HepG2 (cell line): ENCODE results near the gene PPP4R2. TPM values are rescaled to one million over a fixed set of nuclear protein-coding genes. Genes with fewer than 3 reads are reported as not detected.

Experiments
- ARNT ChIP-seq: fragments of 450-650 bp; IDR thresholded peaks from 2 replicates; pipeline ENCODE4 v1.6.1; 2017
- ATF1 ChIP-seq: IDR thresholded peaks from 2 replicates; pipeline ENCODE4 v1.6.1; 2016; ENCODE audit warnings: mild to moderate bottlenecking, control low read depth
- CHD4 ChIP-seq: fragments of 200-600 bp; sonication (generic); IDR thresholded peaks from 2 replicates; pipeline ENCODE4 v1.7.0; 2017; ENCODE audit warnings: mild to moderate bottlenecking, low read length, borderline replicate concordance
- DNMT3B ChIP-seq: conservative IDR thresholded peaks from 2 replicates; pipeline ENCODE4 v1.6.1; 2016; ENCODE audit warnings: missing biosample characterization, control low read depth
- EP300 ChIP-seq, 3 experiments: sonication (generic) in 1 of 3; formaldehyde crosslinking in 1 of 3; IDR thresholded peaks; 2 replicates each; pipeline versions ENCODE4 v1.5.1 to v1.6.1; 2011 to 2020; ENCODE audit warnings: low read depth in 2 of 3, low read length in 2 of 3, borderline replicate concordance in 1 of 3, improper control_type of control experiment in 1 of 3, mild to moderate bottlenecking in 1 of 3, missing genetic modification reagents in 1 of 3, moderate library complexity in 1 of 3
- EZH2 ChIP-seq: conservative IDR thresholded peaks from 2 replicates; pipeline ENCODE4 v1.6.1; 2012; ENCODE audit warnings: mild to moderate bottlenecking, low read depth, low read length, moderate library complexity
- HDAC1 ChIP-seq: sonication (generic); formaldehyde crosslinking; IDR thresholded peaks from 2 replicates; pipeline ENCODE4 v1.5.1; 2020; ENCODE audit warnings: mild to moderate bottlenecking, missing genetic modification reagents
- HMG20B ChIP-seq: conservative IDR thresholded peaks from 2 replicates; pipeline ENCODE4 v1.6.1; 2016; ENCODE audit warnings: missing genetic modification reagents, missing compliant biosample characterization
- HNRNPK ChIP-seq: fragments of 200-400 bp; formaldehyde crosslinking; IDR thresholded peaks from 2 replicates; pipeline ENCODE4 v1.6.1; 2018; ENCODE audit warnings: low read length, low read depth, moderate library complexity, mild to moderate bottlenecking; ENCODE audit not compliant: poor library complexity, severe bottlenecking
- HNRNPL ChIP-seq: fragments of 200-400 bp; formaldehyde crosslinking; IDR thresholded peaks from 2 replicates; pipeline ENCODE4 v1.6.1; 2017; ENCODE audit warnings: mild to moderate bottlenecking, low read depth, low read length
- IRF2 ChIP-seq: IDR thresholded peaks from 2 replicates; pipeline ENCODE4 v1.6.1; 2018; ENCODE audit warnings: missing genetic modification reagents, missing compliant biosample characterization
- KAT7 ChIP-seq: IDR thresholded peaks from 2 replicates; pipeline ENCODE4 v1.6.1; 2018; ENCODE audit warnings: borderline replicate concordance, missing compliant biosample characterization
- RFXANK ChIP-seq: IDR thresholded peaks from 2 replicates; pipeline ENCODE4 v1.6.1; 2016
- SALL1 ChIP-seq: sonication (generic); formaldehyde crosslinking; IDR thresholded peaks from 2 replicates; pipeline ENCODE4 v1.8.0; 2022; ENCODE audit warnings: mild to moderate bottlenecking, missing genetic modification reagents
- TSC22D2 ChIP-seq: sonication (generic); formaldehyde crosslinking; IDR thresholded peaks from 2 replicates; pipeline ENCODE4 v1.5.1; 2020; ENCODE audit warnings: missing genetic modification reagents, mild to moderate bottlenecking, borderline replicate concordance
- ZFP1 ChIP-seq: IDR thresholded peaks from 2 replicates; pipeline ENCODE4 v1.6.1; 2016
- ZNF572 ChIP-seq: sonication (generic); formaldehyde crosslinking; IDR thresholded peaks from 2 replicates; pipeline ENCODE4 v1.5.1; 2020; ENCODE audit warnings: mild to moderate bottlenecking, missing genetic modification reagents
- ZNF616 ChIP-seq: sonication (generic); formaldehyde crosslinking; IDR thresholded peaks from 2 replicates; pipeline ENCODE4 v1.5.0; 2020; ENCODE audit warnings: low read depth, mild to moderate bottlenecking, missing genetic modification reagents
- ZNF619 ChIP-seq: sonication (generic); formaldehyde crosslinking; IDR thresholded peaks from 2 replicates; pipeline ENCODE4 v1.4.0; 2020; ENCODE audit warnings: mild to moderate bottlenecking, missing genetic modification reagents
- polyA plus RNA-seq, 8 experiments: library from polyadenylated mRNA; depleted of rRNA in 3 of 8; stranded (reverse) in 7 of 8; unstranded in 1 of 8; fragments of >200 nt; fragmentation: Illumina TruSeq in 4 of 8; extraction: Trizol in 4 of 8; gene quantifications; 2 replicates each; pipeline versions ENCODE4 v1.2.1 to v1.2.3, GENCODE V29; 2011 to 2016; ENCODE audit warnings: low read depth in 4 of 8, missing spikeins in 1 of 8, mixed read lengths in 1 of 8; ENCODE audit not compliant: insufficient read depth in 1 of 8
- total RNA-seq, 5 experiments: library from RNA; depleted of rRNA; stranded (reverse); fragments of >200 nt; fragmentation: Illumina TruSeq; extraction: Trizol; gene quantifications; 2 replicates each; pipeline ENCODE4 v1.2.3, GENCODE V29; 2016; ENCODE audit warnings: low read depth in 1 of 5
- TF ChIP-seq, protein P1 (sequence below): sonication (generic); formaldehyde crosslinking; IDR thresholded peaks from 2 replicates; pipeline ENCODE4 v1.4.0; 2020; ENCODE audit warnings: low read depth, mild to moderate bottlenecking, missing genetic modification reagents
- TF ChIP-seq, protein P2 (sequence below): sonication (generic); formaldehyde crosslinking; IDR thresholded peaks from 2 replicates; pipeline ENCODE4 v1.8.0; 2022; ENCODE audit warnings: missing genetic modification reagents, low read depth, mild to moderate bottlenecking, borderline replicate concordance
- TF ChIP-seq, protein P3 (sequence below): sonication (generic); formaldehyde crosslinking; IDR thresholded peaks from 2 replicates; pipeline ENCODE4 v1.5.0; 2020; ENCODE audit warnings: missing genetic modification reagents, mild to moderate bottlenecking, borderline replicate concordance
- TF ChIP-seq, protein P4 (sequence below): sonication (generic); formaldehyde crosslinking; IDR thresholded peaks from 2 replicates; pipeline ENCODE4 v1.4.0; 2020; ENCODE audit warnings: missing genetic modification reagents, mild to moderate bottlenecking, borderline replicate concordance
- TF ChIP-seq, protein P5 (sequence below): sonication (generic); formaldehyde crosslinking; IDR thresholded peaks from 2 replicates; pipeline ENCODE4 v1.4.0; 2020; ENCODE audit warnings: missing genetic modification reagents

Gene PPP4R2
- total and polyA plus RNA-seq, 2 of the 13 experiments (the other 11 are each of a cell fraction or from before 2014, with no cell fraction given): 22.3 to 161 TPM

DNA sequence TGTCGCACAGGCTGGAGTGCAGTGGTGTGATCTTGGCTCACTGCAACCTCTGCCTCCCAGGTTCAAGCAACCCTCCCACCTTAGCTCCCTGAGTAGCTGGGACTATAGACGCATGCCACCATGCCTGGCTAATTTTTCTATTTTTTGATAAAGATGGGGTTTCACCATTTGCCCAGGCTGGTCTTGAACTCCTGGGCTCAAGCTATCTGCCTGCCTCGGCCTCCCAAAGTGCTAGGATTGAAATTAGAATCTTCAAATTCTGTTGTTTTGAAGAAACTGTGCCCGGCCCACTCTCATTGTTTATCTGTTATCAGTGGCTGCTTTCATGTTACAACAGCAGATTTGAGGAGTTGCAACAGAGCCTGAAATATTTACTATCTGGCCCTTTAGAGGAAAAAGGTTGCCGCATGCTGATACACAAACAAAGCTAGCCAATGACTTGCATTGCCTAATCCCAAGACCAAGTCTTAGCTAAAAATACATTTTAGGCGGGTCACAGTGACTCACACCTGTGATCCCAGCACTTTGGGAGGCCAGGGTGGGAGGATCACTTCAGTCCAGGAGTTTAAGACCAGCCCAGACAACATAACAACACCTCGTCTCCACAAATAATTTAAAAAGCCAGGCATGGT, 43.2 kb upstream of the PPP4R2 start (continued):
- TF ChIP-seq CHD4: no peak
- peak; percentile 72 for TF ChIP-seq IRF2 (CRISPR knock-in tag)
- TF ChIP-seq EZH2: no peak
- TF ChIP-seq, protein P1, sequence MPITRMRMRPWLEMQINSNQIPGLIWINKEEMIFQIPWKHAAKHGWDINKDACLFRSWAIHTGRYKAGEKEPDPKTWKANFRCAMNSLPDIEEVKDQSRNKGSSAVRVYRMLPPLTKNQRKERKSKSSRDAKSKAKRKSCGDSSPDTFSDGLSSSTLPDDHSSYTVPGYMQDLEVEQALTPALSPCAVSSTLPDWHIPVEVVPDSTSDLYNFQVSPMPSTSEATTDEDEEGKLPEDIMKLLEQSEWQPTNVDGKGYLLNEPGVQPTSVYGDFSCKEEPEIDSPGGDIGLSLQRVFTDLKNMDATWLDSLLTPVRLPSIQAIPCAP (CRISPR knock-in tag): no peak
- TF ChIP-seq DNMT3B (CRISPR knock-in tag): peak; percentile 83
- TF ChIP-seq, protein P2, sequence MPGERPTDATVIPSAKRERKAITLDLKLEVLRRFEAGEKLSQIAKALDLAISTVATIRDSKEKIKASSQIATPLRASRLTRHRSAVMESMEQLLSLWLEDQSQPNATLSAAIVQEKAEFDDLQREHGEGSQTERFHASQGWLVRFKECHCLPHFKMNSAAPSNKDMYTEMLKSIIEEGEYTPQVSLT (CRISPR knock-in tag): no peak
- peak; percentile 91 for TF ChIP-seq ZFP1 (CRISPR knock-in tag)
- no peak for TF ChIP-seq ZNF572
- TF ChIP-seq ZNF619 (CRISPR knock-in tag): no peak
- TF ChIP-seq HNRNPK: no peak
- TF ChIP-seq HNRNPL: no peak
- no peak for TF ChIP-seq ARNT
- TF ChIP-seq HDAC1: peak; percentile 85
- TF ChIP-seq KAT7 (CRISPR knock-in tag): no peak
- peak; percentile 81; the same call in 1 of the 2 replicates for TF ChIP-seq RFXANK (CRISPR knock-in tag)
- 0 out of 2 replicates have a peak, but pooled peaks have one; percentile 46 for TF ChIP-seq HMG20B (CRISPR knock-in tag)
- TF ChIP-seq EP300 (IDR thresholded peaks at IDR 0.05; ENCODE audit: low read depth in 2 of 2, low read length in 2 of 2): peak; percentile 81 to 96
- peak; percentile 95 for TF ChIP-seq EP300 (CRISPR knock-in tag; IDR thresholded peaks at IDR 0.05; ENCODE audit: borderline replicate concordance)
- TF ChIP-seq, protein P3, sequence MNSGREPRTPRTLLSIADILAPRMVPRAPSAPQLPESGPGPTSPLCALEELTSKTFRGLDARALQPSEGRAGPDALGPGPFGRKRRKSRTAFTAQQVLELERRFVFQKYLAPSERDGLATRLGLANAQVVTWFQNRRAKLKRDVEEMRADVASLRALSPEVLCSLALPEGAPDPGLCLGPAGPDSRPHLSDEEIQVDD: no peak
- no peak for TF ChIP-seq ZNF616 (CRISPR knock-in tag)
- peak; percentile 73; the same call in 1 of the 2 replicates for TF ChIP-seq TSC22D2 (CRISPR knock-in tag)
- TF ChIP-seq ATF1 (CRISPR knock-in tag): peak; percentile 52
- TF ChIP-seq, protein P4, sequence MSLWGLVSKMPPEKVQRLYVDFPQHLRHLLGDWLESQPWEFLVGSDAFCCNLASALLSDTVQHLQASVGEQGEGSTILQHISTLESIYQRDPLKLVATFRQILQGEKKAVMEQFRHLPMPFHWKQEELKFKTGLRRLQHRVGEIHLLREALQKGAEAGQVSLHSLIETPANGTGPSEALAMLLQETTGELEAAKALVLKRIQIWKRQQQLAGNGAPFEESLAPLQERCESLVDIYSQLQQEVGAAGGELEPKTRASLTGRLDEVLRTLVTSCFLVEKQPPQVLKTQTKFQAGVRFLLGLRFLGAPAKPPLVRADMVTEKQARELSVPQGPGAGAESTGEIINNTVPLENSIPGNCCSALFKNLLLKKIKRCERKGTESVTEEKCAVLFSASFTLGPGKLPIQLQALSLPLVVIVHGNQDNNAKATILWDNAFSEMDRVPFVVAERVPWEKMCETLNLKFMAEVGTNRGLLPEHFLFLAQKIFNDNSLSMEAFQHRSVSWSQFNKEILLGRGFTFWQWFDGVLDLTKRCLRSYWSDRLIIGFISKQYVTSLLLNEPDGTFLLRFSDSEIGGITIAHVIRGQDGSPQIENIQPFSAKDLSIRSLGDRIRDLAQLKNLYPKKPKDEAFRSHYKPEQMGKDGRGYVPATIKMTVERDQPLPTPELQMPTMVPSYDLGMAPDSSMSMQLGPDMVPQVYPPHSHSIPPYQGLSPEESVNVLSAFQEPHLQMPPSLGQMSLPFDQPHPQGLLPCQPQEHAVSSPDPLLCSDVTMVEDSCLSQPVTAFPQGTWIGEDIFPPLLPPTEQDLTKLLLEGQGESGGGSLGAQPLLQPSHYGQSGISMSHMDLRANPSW: no peak
- TF ChIP-seq SALL1 (CRISPR knock-in tag): peak; percentile 86
- TF ChIP-seq, protein P5, sequence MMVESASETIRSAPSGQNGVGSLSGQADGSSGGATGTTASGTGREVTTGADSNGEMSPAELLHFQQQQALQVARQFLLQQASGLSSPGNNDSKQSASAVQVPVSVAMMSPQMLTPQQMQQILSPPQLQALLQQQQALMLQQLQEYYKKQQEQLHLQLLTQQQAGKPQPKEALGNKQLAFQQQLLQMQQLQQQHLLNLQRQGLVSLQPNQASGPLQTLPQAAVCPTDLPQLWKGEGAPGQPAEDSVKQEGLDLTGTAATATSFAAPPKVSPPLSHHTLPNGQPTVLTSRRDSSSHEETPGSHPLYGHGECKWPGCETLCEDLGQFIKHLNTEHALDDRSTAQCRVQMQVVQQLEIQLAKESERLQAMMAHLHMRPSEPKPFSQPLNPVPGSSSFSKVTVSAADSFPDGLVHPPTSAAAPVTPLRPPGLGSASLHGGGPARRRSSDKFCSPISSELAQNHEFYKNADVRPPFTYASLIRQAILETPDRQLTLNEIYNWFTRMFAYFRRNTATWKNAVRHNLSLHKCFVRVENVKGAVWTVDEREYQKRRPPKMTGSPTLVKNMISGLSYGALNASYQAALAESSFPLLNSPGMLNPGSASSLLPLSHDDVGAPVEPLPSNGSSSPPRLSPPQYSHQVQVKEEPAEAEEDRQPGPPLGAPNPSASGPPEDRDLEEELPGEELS (CRISPR knock-in tag): peak; percentile 100
